HEK293 (cell line): ENCODE data around the gene SDF2L1.

Experiments used
- KLF9 ChIP-seq: fragments of 450-650 bp; formaldehyde crosslinking; IDR thresholded peaks from 2 replicates; pipeline ENCODE4 v1.5.1; 2016; ENCODE audit warnings: missing biosample characterization, missing genetic modification characterization, low read depth
- PRDM1 ChIP-seq: fragments of 450-650 bp; formaldehyde crosslinking; IDR thresholded peaks from 2 replicates; pipeline ENCODE4; 2016; ENCODE audit warnings: missing biosample characterization, missing genetic modification characterization
- TCF7L2 ChIP-seq: IDR thresholded peaks from 2 replicates; pipeline ENCODE4 v1.6.1; 2011; ENCODE audit warnings: low read depth, mild to moderate bottlenecking, inconsistent platforms, low read length, moderate library complexity, borderline replicate concordance
- WT1 ChIP-seq: fragments of 450-650 bp; formaldehyde crosslinking; IDR thresholded peaks from 2 replicates; pipeline ENCODE4 v1.5.1; 2016; ENCODE audit warnings: missing biosample characterization, missing genetic modification characterization
- ZIC2 ChIP-seq: fragments of 450-650 bp; formaldehyde crosslinking; IDR thresholded peaks from 2 replicates; pipeline ENCODE4 v1.5.1; 2016; ENCODE audit warnings: missing biosample characterization, missing genetic modification characterization
- ZNF10 ChIP-seq: fragments of 450-650 bp; formaldehyde crosslinking; IDR thresholded peaks from 2 replicates; pipeline ENCODE4 v1.5.1; 2017; ENCODE audit warnings: missing biosample characterization, missing genetic modification characterization
- ZNF169 ChIP-seq: fragments of 450-650 bp; formaldehyde crosslinking; IDR thresholded peaks from 2 replicates; pipeline ENCODE4 v1.5.1; 2016; ENCODE audit warnings: missing biosample characterization, missing genetic modification characterization
- ZNF202 ChIP-seq: fragments of 450-650 bp; formaldehyde crosslinking; IDR thresholded peaks from 2 replicates; pipeline ENCODE4 v1.5.1; 2016; ENCODE audit warnings: missing biosample characterization, missing genetic modification characterization, borderline replicate concordance
- ZNF211 ChIP-seq: fragments of 450-650 bp; formaldehyde crosslinking; IDR thresholded peaks from 2 replicates; pipeline ENCODE4 v1.5.1; 2016; ENCODE audit warnings: low read depth, missing biosample characterization, missing genetic modification characterization
- ZNF221 ChIP-seq: fragments of 450-650 bp; formaldehyde crosslinking; IDR thresholded peaks from 2 replicates; pipeline ENCODE4 v1.5.1; 2017; ENCODE audit warnings: missing biosample characterization, missing genetic modification characterization, borderline replicate concordance
- ZNF223 ChIP-seq: fragments of 450-650 bp; formaldehyde crosslinking; IDR thresholded peaks from 2 replicates; pipeline ENCODE4 v1.5.1; 2016; ENCODE audit warnings: missing biosample characterization, missing genetic modification characterization
- ZNF366 ChIP-seq: fragments of 450-650 bp; formaldehyde crosslinking; conservative IDR thresholded peaks from 2 replicates; pipeline ENCODE4 v1.5.1; 2016; ENCODE audit warnings: missing biosample characterization, missing genetic modification characterization
- ZNF391 ChIP-seq: fragments of 450-650 bp; formaldehyde crosslinking; IDR thresholded peaks from 2 replicates; pipeline ENCODE4 v1.5.1; 2016; ENCODE audit warnings: low read depth, missing biosample characterization, missing genetic modification characterization, borderline replicate concordance
- ZNF473 ChIP-seq: fragments of 450-650 bp; formaldehyde crosslinking; IDR thresholded peaks from 2 replicates; pipeline ENCODE4 v1.5.1; 2017; ENCODE audit warnings: missing biosample characterization, missing genetic modification characterization
- ZNF48 ChIP-seq: fragments of 450-650 bp; formaldehyde crosslinking; IDR thresholded peaks from 2 replicates; pipeline ENCODE4 v1.5.1; 2016; ENCODE audit warnings: missing biosample characterization, missing genetic modification characterization
- ZNF610 ChIP-seq: fragments of 450-650 bp; formaldehyde crosslinking; IDR thresholded peaks from 2 replicates; pipeline ENCODE4 v1.5.1; 2016; ENCODE audit warnings: missing biosample characterization, missing genetic modification characterization, borderline replicate concordance
- ZNF664 ChIP-seq: fragments of 450-650 bp; formaldehyde crosslinking; IDR thresholded peaks from 2 replicates; pipeline ENCODE4 v1.5.1; 2016; ENCODE audit warnings: missing biosample characterization, missing genetic modification characterization
- ZNF843 ChIP-seq: fragments of 450-650 bp; formaldehyde crosslinking; IDR thresholded peaks from 2 replicates; pipeline ENCODE4 v1.5.1; 2016; ENCODE audit warnings: missing biosample characterization, missing genetic modification characterization
- ZSCAN30 ChIP-seq: fragments of 450-650 bp; IDR thresholded peaks from 2 replicates; pipeline ENCODE4 v1.5.1; 2018; ENCODE audit warnings: missing biosample characterization, mild to moderate bottlenecking, missing genetic modification characterization, moderate library complexity
- ZXDB ChIP-seq: fragments of 450-650 bp; formaldehyde crosslinking; IDR thresholded peaks from 2 replicates; pipeline ENCODE4 v1.5.1; 2016; ENCODE audit warnings: missing biosample characterization, missing genetic modification characterization
- TF ChIP-seq, protein P1 (sequence below): fragments of 450-650 bp; IDR thresholded peaks from 2 replicates; pipeline ENCODE4 v1.5.1; 2018; ENCODE audit warnings: missing biosample characterization, missing genetic modification characterization
- TF ChIP-seq, protein P2 (sequence below): fragments of 450-650 bp; formaldehyde crosslinking; IDR thresholded peaks from 2 replicates; pipeline ENCODE4 v1.5.1; 2016; ENCODE audit warnings: missing biosample characterization, missing genetic modification characterization
- TF ChIP-seq, protein P3 (sequence below): fragments of 450-650 bp; formaldehyde crosslinking; IDR thresholded peaks from 2 replicates; pipeline ENCODE4 v1.5.0; 2017; ENCODE audit warnings: missing biosample characterization, missing genetic modification characterization, borderline replicate concordance
- TF ChIP-seq, protein P4 (sequence below): fragments of 450-650 bp; formaldehyde crosslinking; IDR thresholded peaks from 2 replicates; pipeline ENCODE4 v1.5.1; 2016; ENCODE audit warnings: missing biosample characterization, missing genetic modification characterization
- TF ChIP-seq, protein P5 (sequence below): fragments of 450-650 bp; formaldehyde crosslinking; IDR thresholded peaks from 2 replicates; pipeline ENCODE4 v1.5.1; 2016; ENCODE audit warnings: missing biosample characterization, missing genetic modification characterization
- TF ChIP-seq, protein P6 (sequence below): fragments of 450-650 bp; formaldehyde crosslinking; IDR thresholded peaks from 2 replicates; pipeline ENCODE4 v1.5.1; 2017; ENCODE audit warnings: missing biosample characterization, missing genetic modification characterization

SDF2L1 gene

DNA sequence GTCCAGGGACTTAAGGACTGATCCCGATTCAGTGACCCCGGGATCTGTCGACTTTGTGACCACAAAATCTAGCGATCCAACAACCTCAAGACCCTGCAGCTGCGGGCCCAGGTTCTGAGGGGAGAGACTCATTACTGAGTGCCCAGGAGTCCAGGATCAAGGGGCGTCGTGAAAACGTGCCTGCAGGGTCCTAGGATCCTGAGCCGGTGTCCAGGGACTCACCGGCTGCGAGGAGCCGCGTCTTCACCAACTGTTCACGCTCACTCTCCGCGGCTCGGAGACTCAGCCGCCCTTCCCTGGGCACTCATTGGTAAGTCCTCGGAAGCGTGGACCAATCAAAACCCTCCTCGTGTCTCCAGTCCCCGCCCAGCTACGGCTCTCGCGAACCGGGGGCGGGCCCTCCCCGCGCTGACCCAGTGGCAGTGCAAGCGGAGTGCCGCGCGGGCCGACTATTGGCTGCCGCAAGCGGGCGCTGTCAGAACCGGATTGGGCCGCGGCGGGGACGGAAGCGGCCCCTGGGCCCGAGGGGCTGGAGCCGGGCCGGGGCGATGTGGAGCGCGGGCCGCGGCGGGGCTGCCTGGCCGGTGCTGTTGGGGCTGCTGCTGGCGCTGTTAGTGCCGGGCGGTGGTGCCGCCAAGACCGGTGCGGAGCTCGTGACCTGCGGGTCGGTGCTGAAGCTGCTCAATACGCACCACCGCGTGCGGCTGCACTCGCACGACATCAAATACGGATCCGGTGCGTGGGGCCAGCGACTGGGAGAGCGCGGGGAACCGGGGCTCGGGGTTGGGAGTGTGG, at the start of gene SDF2L1 (continued):
- TF ChIP-seq, protein P1, sequence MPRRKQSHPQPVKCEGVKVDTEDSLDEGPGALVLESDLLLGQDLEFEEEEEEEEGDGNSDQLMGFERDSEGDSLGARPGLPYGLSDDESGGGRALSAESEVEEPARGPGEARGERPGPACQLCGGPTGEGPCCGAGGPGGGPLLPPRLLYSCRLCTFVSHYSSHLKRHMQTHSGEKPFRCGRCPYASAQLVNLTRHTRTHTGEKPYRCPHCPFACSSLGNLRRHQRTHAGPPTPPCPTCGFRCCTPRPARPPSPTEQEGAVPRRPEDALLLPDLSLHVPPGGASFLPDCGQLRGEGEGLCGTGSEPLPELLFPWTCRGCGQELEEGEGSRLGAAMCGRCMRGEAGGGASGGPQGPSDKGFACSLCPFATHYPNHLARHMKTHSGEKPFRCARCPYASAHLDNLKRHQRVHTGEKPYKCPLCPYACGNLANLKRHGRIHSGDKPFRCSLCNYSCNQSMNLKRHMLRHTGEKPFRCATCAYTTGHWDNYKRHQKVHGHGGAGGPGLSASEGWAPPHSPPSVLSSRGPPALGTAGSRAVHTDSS (tag by site-specific recombination) = no peak
- TF ChIP-seq ZNF48 (no peak), ZNF223 (tag by site-specific recombination) (no peak), PRDM1 (tag by site-specific recombination) (no peak), ZIC2 (tag by site-specific recombination) (no peak), ZNF10 (tag by site-specific recombination) (no peak), ZNF610 (no peak), ZNF221 (tag by site-specific recombination) (no peak), ZSCAN30 (tag by site-specific recombination) (peak; percentile 37; the same call in 1 of the 2 replicates), KLF9 (tag by site-specific recombination) (peak; percentile 18), ZNF843 (tag by site-specific recombination) (no peak), WT1 (tag by site-specific recombination) (no peak), ZNF211 (no peak), ZNF391 (tag by site-specific recombination) (no peak; the same call in 1 of the 2 replicates), ZXDB (peak; percentile 73), ZNF473 (tag by site-specific recombination) (no peak), ZNF664 (no peak), ZNF169 (no peak), ZNF202 (no peak), ZNF366 (tag by site-specific recombination) (no peak), TCF7L2 (no peak)
- TF ChIP-seq, protein P2, sequence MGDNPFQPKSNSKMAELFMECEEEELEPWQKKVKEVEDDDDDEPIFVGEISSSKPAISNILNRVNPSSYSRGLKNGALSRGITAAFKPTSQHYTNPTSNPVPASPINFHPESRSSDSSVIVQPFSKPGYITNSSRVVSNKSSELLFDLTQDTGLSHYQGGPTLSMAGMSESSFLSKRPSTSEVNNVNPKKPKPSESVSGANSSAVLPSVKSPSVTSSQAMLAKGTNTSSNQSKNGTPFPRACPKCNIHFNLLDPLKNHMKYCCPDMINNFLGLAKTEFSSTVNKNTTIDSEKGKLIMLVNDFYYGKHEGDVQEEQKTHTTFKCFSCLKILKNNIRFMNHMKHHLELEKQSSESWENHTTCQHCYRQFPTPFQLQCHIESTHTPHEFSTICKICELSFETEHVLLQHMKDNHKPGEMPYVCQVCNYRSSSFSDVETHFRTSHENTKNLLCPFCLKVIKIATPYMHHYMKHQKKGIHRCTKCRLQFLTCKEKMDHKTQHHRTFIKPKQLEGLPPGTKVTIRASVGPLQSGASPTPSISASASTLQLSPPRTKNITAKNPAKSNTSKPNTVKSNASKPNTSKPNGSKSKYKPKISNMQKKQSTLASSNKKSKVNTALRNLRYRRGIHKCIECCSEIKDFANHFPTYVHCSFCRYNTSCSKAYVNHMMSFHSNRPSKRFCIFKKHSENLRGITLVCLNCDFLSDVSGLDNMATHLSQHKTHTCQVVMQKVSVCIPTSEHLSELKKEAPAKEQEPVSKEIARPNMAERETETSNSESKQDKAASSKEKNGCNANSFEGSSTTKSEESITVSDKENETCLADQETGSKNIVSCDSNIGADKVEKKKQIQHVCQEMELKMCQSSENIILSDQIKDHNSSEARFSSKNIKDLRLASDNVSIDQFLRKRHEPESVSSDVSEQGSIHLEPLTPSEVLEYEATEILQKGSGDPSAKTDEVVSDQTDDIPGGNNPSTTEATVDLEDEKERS (tag by site-specific recombination) = no peak
- TF ChIP-seq, protein P3, sequence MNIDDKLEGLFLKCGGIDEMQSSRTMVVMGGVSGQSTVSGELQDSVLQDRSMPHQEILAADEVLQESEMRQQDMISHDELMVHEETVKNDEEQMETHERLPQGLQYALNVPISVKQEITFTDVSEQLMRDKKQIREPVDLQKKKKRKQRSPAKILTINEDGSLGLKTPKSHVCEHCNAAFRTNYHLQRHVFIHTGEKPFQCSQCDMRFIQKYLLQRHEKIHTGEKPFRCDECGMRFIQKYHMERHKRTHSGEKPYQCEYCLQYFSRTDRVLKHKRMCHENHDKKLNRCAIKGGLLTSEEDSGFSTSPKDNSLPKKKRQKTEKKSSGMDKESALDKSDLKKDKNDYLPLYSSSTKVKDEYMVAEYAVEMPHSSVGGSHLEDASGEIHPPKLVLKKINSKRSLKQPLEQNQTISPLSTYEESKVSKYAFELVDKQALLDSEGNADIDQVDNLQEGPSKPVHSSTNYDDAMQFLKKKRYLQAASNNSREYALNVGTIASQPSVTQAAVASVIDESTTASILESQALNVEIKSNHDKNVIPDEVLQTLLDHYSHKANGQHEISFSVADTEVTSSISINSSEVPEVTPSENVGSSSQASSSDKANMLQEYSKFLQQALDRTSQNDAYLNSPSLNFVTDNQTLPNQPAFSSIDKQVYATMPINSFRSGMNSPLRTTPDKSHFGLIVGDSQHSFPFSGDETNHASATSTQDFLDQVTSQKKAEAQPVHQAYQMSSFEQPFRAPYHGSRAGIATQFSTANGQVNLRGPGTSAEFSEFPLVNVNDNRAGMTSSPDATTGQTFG = no peak
- TF ChIP-seq, protein P4, sequence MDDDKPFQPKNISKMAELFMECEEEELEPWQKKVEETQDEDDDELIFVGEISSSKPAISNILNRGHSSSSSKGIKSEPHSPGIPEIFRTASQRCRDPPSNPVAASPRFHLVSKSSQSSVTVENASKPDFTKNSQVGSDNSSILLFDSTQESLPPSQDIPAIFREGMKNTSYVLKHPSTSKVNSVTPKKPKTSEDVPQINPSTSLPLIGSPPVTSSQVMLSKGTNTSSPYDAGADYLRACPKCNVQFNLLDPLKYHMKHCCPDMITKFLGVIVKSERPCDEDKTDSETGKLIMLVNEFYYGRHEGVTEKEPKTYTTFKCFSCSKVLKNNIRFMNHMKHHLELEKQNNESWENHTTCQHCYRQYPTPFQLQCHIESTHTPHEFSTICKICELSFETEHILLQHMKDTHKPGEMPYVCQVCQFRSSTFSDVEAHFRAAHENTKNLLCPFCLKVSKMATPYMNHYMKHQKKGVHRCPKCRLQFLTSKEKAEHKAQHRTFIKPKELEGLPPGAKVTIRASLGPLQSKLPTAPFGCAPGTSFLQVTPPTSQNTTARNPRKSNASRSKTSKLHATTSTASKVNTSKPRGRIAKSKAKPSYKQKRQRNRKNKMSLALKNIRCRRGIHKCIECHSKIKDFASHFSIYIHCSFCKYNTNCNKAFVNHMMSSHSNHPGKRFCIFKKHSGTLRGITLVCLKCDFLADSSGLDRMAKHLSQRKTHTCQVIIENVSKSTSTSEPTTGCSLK (tag by site-specific recombination) = no peak
- TF ChIP-seq, protein P5, sequence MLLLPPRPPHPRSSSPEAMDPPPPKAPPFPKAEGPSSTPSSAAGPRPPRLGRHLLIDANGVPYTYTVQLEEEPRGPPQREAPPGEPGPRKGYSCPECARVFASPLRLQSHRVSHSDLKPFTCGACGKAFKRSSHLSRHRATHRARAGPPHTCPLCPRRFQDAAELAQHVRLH (tag by site-specific recombination) = no peak
- TF ChIP-seq, protein P6, sequence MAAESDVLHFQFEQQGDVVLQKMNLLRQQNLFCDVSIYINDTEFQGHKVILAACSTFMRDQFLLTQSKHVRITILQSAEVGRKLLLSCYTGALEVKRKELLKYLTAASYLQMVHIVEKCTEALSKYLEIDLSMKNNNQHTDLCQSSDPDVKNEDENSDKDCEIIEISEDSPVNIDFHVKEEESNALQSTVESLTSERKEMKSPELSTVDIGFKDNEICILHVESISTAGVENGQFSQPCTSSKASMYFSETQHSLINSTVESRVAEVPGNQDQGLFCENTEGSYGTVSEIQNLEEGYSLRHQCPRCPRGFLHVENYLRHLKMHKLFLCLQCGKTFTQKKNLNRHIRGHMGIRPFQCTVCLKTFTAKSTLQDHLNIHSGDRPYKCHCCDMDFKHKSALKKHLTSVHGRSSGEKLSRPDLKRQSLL = no peak; the same call in 1 of the 2 replicates
